Measurements from ENCODE around the gene LRBA. TPM values are rescaled to one million over a fixed set of nuclear protein-coding genes. Genes with fewer than 3 reads are reported as not detected.

LRBA gene
- total and polyA plus RNA-seq, 5 donors from 2014 or later, result 23.0 to 95.3 (median 25.4) TPM

DNA sequence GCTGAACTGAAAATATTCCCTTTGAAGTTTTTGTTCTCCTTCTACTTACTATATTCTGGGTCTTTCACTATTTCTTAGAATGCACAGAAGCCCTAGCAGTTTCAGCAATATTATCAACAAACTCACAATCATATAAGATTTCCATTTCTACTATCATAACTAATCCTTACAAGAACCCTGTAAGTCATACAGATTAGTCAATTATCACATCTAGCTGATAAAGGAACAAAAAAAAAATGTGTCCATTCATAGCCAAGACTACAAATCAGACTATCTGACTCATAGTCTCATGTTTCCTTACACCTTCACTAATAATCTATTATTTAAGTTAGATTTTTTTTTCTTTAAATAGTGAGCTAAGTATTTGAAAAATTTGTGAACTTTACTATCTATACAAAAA lies 72.5 kb downstream of the LRBA start:
- Histone ChIP-seq H3K9me3 (ENCODE audit: control insufficient read depth in 2 of 2, low read length in 2 of 2) (no peaks in the 10 kb centered on the region), H3K27me3 (ENCODE audit: control insufficient read depth, insufficient read depth, low read length) (no peaks in the 10 kb centered on the region), H3K4me1 (ENCODE audit: control insufficient read depth, insufficient read depth, low read length, poor library complexity, severe bottlenecking) (no peaks in the 10 kb centered on the region), H3K36me3 (ENCODE audit: control insufficient read depth, insufficient read depth, low read length) (no peaks in the 10 kb centered on the region), H3K4me3 (ENCODE audit: low read depth, low read length) (no peak overlapping the region), H3K27ac (ENCODE audit: insufficient read depth, low read length, poor library complexity, severe bottlenecking) (no peak overlapping the region)
- Mint-ChIP-seq H3K27ac (no peak overlapping the region), H3K9me3 (no peaks in the 10 kb centered on the region), H3K4me3 (no peak overlapping the region), H3K36me3 (peaks cover 9% of the 10 kb centered on the region), H3K27me3 (no peaks in the 10 kb centered on the region), H3K4me1 (peaks cover 47 to 65% (median 54%) of the 10 kb centered on the region in 4 donors)
- DNase-seq (no peak), ATAC-seq (ENCODE audit: low read depth in 2 of 2) (no peak)

DNA sequence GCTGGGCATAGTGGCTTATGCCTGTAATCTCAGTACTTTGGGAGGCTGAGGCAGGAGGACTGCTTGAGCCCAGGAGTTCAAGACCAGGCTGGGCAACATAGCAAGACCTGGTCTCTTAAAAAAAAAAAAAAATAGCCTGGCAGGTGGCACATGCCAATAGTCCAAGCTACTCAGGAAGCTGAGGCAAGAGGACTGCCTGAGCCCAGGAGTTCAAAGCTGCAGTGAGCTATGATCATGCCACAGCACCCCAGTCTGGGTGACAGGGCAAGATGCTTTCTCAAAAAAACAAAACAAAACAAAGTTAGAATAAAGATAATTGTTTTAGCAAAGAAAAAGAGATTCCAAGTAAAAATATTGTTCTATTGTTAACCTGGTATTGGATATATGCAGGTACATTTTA lies 75.0 kb downstream of the LRBA start:
- no peak overlapping the region for H3K27ac ChIP-seq (ENCODE audit: insufficient read depth, low read length, poor library complexity, severe bottlenecking)
- H3K4me3 ChIP-seq (ENCODE audit: low read depth, low read length), result no peak overlapping the region
- ATAC-seq (ENCODE audit: low read depth in 2 of 2) (no peak), DNase-seq (no peak)
- no peaks in the 10 kb centered on the region for H3K27me3 ChIP-seq (ENCODE audit: control insufficient read depth, insufficient read depth, low read length)
- Mint-ChIP-seq H3K27me3 (no peaks in the 10 kb centered on the region), H3K9me3 (no peaks in the 10 kb centered on the region), H3K36me3 (peaks cover 9% of the 10 kb centered on the region), H3K4me3 (no peak overlapping the region), H3K4me1 (peaks cover 49 to 67% (median 57%) of the 10 kb centered on the region in 4 donors), H3K27ac (no peak overlapping the region)
- no peaks in the 10 kb centered on the region for H3K9me3 ChIP-seq (ENCODE audit: control insufficient read depth in 2 of 2, low read length in 2 of 2)
- no peaks in the 10 kb centered on the region for H3K36me3 ChIP-seq (ENCODE audit: control insufficient read depth, insufficient read depth, low read length)
- H3K4me1 ChIP-seq (ENCODE audit: control insufficient read depth, insufficient read depth, low read length, poor library complexity, severe bottlenecking), result no peaks in the 10 kb centered on the region

DNA sequence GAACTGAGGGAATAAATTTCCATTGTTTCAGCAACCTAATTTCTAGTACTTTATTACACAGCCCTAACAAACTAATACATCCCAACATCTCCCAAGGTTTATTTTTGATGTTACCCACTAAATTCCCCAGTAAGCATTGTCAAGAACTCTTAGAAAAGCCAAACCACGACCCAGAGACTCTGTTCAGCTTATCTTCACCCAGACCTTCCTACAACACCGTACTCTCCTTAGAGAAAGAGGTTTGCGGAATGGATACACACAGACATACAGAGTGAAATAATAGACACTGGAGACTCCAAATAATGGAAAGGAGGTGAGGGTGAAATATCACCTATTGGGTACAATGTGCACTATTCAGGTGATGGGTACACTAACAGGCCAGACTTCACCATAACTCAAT lies 75.6 kb downstream of the LRBA start:
- Mint-ChIP-seq H3K4me1 (peaks cover 46 to 62% (median 53%) of the 10 kb centered on the region in 4 donors), H3K4me3 (no peak overlapping the region), H3K36me3 (peaks cover 9% of the 10 kb centered on the region), H3K9me3 (no peaks in the 10 kb centered on the region), H3K27me3 (no peaks in the 10 kb centered on the region), H3K27ac (peak overlapping the region in 2 of 3 donors; percentile 6 to 45)
- H3K27me3 ChIP-seq (ENCODE audit: control insufficient read depth, insufficient read depth, low read length), result no peaks in the 10 kb centered on the region
- H3K27ac ChIP-seq (ENCODE audit: insufficient read depth, low read length, poor library complexity, severe bottlenecking), result no peak overlapping the region
- H3K4me1 ChIP-seq (ENCODE audit: control insufficient read depth, insufficient read depth, low read length, poor library complexity, severe bottlenecking), result no peaks in the 10 kb centered on the region
- DNase-seq (no peak), ATAC-seq (ENCODE audit: low read depth in 2 of 2) (no peak)
- no peaks in the 10 kb centered on the region for H3K36me3 ChIP-seq (ENCODE audit: control insufficient read depth, insufficient read depth, low read length)
- no peak overlapping the region for H3K4me3 ChIP-seq (ENCODE audit: low read depth, low read length)
- H3K9me3 ChIP-seq (ENCODE audit: control insufficient read depth in 2 of 2, low read length in 2 of 2), result no peaks in the 10 kb centered on the region

DNA sequence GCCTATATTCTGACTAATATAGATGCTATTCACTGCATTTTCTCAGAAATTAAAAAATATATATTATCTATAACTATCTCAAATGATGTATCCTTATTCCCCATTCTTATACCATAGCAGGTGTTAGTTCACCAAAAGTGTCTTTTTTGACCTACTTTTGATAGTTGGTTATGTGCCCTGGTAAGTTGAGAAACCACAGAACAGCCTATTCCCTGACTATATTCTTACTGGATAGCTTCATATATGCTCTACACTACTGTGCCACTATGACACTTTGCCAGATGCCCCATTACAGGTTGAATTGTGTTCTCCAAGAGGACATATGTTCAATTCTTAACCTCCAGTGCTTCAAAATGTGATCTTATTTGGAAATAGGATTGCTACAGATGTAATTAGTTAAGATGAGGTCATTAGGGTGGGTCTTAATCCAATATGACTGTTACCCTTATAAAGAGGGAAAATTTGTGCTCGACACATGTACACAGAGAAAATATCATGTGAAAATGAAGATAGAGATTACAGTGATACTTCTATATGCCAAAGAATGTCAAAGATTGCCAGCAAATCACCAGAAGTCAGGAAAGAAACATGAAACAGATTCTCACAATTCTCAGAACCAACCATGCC lies 76.1 kb downstream of the LRBA start:
- peaks cover 10% of the 10 kb centered on the region for H3K36me3 Mint-ChIP-seq
- no peaks in the 10 kb centered on the region for H3K9me3 Mint-ChIP-seq
- H3K27me3 Mint-ChIP-seq, result no peaks in the 10 kb centered on the region
- Histone ChIP-seq H3K9me3 (ENCODE audit: control insufficient read depth in 2 of 2, low read length in 2 of 2) (no peaks in the 10 kb centered on the region), H3K36me3 (ENCODE audit: control insufficient read depth, insufficient read depth, low read length) (no peaks in the 10 kb centered on the region), H3K27me3 (ENCODE audit: control insufficient read depth, insufficient read depth, low read length) (no peaks in the 10 kb centered on the region), H3K4me3 (ENCODE audit: low read depth, low read length) (no peak overlapping the region), H3K27ac (ENCODE audit: insufficient read depth, low read length, poor library complexity, severe bottlenecking) (no peak overlapping the region), H3K4me1 (ENCODE audit: control insufficient read depth, insufficient read depth, low read length, poor library complexity, severe bottlenecking) (no peaks in the 10 kb centered on the region)
- ATAC-seq (ENCODE audit: low read depth in 2 of 2) (no peak), DNase-seq (no peak)
- peaks cover 43 to 61% (median 50%) of the 10 kb centered on the region in 4 donors for H3K4me1 Mint-ChIP-seq
- H3K4me3 Mint-ChIP-seq, result no peak overlapping the region
- peak overlapping the region in 2 of 3 donors; percentile 2 to 45 for H3K27ac Mint-ChIP-seq

DNA sequence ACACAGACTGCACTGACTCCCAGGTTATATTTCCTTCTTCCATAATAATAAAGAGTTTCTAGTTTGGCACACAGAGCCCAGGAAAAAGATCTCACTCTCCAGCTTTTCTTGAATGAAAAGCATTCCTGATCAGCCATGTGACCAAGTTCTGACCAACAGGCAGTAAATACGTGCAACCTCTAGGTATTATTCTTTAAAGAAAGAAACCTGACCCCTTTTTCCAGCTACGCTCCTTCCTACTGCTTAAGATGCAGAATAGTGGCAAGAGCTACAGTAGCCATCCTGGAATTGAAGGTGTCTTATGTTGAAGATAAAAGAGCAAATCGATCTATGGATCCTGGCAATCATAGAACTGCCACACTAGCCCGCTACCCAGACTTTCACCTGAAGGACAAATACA lies 76.7 kb downstream of the LRBA start:
- no peak overlapping the region for H3K4me3 ChIP-seq (ENCODE audit: low read depth, low read length)
- Mint-ChIP-seq H3K4me1 (peaks cover 39 to 57% (median 45%) of the 10 kb centered on the region in 4 donors), H3K4me3 (no peak overlapping the region), H3K27me3 (no peaks in the 10 kb centered on the region), H3K36me3 (peaks cover 8% of the 10 kb centered on the region), H3K9me3 (no peaks in the 10 kb centered on the region), H3K27ac (peak overlapping the region in 2 of 3 donors; percentile 20 to 38)
- H3K9me3 ChIP-seq (ENCODE audit: control insufficient read depth in 2 of 2, low read length in 2 of 2), result no peaks in the 10 kb centered on the region
- H3K27me3 ChIP-seq (ENCODE audit: control insufficient read depth, insufficient read depth, low read length), result no peaks in the 10 kb centered on the region
- H3K36me3 ChIP-seq (ENCODE audit: control insufficient read depth, insufficient read depth, low read length), result no peaks in the 10 kb centered on the region
- ATAC-seq (ENCODE audit: low read depth in 2 of 2) (no peak), DNase-seq (no peak)
- H3K4me1 ChIP-seq (ENCODE audit: control insufficient read depth, insufficient read depth, low read length, poor library complexity, severe bottlenecking), result no peaks in the 10 kb centered on the region
- no peak overlapping the region for H3K27ac ChIP-seq (ENCODE audit: insufficient read depth, low read length, poor library complexity, severe bottlenecking)

GRCh38 chr4:150934022-150934421 lies 81.1 kb downstream of the LRBA start:
- H3K4me1 Mint-ChIP-seq, result peaks cover 24 to 30% (median 26%) of the 10 kb centered on the region in 4 donors
- Histone ChIP-seq H3K9me3 (ENCODE audit: control insufficient read depth in 2 of 2, low read length in 2 of 2) (no peaks in the 10 kb centered on the region), H3K27me3 (ENCODE audit: control insufficient read depth, insufficient read depth, low read length) (no peaks in the 10 kb centered on the region), H3K27ac (ENCODE audit: insufficient read depth, low read length, poor library complexity, severe bottlenecking) (no peak overlapping the region), H3K4me3 (ENCODE audit: low read depth, low read length) (no peak overlapping the region), H3K36me3 (ENCODE audit: control insufficient read depth, insufficient read depth, low read length) (no peaks in the 10 kb centered on the region), H3K4me1 (ENCODE audit: control insufficient read depth, insufficient read depth, low read length, poor library complexity, severe bottlenecking) (no peaks in the 10 kb centered on the region)
- no peaks in the 10 kb centered on the region for H3K9me3 Mint-ChIP-seq
- H3K36me3 Mint-ChIP-seq, result peaks cover 3% of the 10 kb centered on the region
- no peak overlapping the region for H3K4me3 Mint-ChIP-seq
- no peak overlapping the region for H3K27ac Mint-ChIP-seq
- no peak for ATAC-seq (ENCODE audit: low read depth in 2 of 2)
- no peak for DNase-seq
- no peaks in the 10 kb centered on the region for H3K27me3 Mint-ChIP-seq

DNA sequence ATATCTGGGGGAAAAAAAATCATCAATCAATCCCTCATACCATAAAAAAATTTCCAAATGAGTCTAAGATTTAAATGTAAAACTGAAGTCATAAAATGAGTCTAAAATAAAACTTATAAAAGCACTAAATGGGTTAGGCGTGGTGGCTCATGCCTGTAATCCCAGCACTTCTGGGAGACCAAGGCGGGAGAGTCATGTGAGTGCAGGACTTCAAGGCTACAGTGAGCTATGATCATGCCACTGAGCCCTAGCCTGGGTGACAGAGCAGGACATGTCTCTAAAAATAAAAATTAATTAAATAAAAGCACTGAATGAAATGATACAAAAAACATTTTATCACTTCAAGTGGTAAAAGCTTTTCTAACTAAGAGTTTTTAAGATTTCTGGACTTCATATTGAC lies 83.3 kb downstream of the LRBA start:
- peaks cover 13% of the 10 kb centered on the region for H3K36me3 ChIP-seq (ENCODE audit: control insufficient read depth, insufficient read depth, low read length)
- no peak overlapping the region for H3K27ac Mint-ChIP-seq
- peaks cover 8 to 16% (median 12%) of the 10 kb centered on the region in 4 donors for H3K4me1 Mint-ChIP-seq
- DNase-seq (no peak), ATAC-seq (ENCODE audit: low read depth in 2 of 2) (no peak)
- H3K4me1 ChIP-seq (ENCODE audit: control insufficient read depth, insufficient read depth, low read length, poor library complexity, severe bottlenecking), result no peaks in the 10 kb centered on the region
- no peak overlapping the region for H3K4me3 ChIP-seq (ENCODE audit: low read depth, low read length)
- H3K27ac ChIP-seq (ENCODE audit: insufficient read depth, low read length, poor library complexity, severe bottlenecking), result no peak overlapping the region
- H3K9me3 ChIP-seq (ENCODE audit: control insufficient read depth in 2 of 2, low read length in 2 of 2), result no peaks in the 10 kb centered on the region
- peaks cover 14% of the 10 kb centered on the region for H3K36me3 Mint-ChIP-seq
- H3K27me3 Mint-ChIP-seq, result no peaks in the 10 kb centered on the region
- no peaks in the 10 kb centered on the region for H3K9me3 Mint-ChIP-seq
- H3K4me3 Mint-ChIP-seq, result no peak overlapping the region
- H3K27me3 ChIP-seq (ENCODE audit: control insufficient read depth, insufficient read depth, low read length), result no peaks in the 10 kb centered on the region

DNA sequence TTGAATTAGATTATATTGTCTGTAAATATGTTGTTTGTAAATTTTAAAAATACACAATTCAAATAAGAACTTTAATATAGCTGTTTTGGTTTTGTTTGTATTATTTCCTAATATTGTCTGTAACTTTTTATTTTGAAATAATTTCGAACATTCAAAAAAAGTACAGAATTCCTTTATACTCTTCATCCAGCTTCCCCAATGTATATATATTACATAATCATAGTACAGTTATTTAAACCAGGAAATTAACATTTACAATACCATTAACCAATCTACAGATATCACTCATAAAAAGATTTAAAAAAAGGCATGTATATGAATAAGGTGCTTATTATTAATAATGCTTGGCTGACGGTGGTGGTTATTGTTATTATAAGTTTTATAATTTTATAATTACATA lies 84.1 kb downstream of the LRBA start:
- Histone ChIP-seq H3K36me3 (ENCODE audit: control insufficient read depth, insufficient read depth, low read length) (peaks cover 13% of the 10 kb centered on the region), H3K9me3 (ENCODE audit: control insufficient read depth in 2 of 2, low read length in 2 of 2) (no peaks in the 10 kb centered on the region), H3K27me3 (ENCODE audit: control insufficient read depth, insufficient read depth, low read length) (no peaks in the 10 kb centered on the region), H3K4me1 (ENCODE audit: control insufficient read depth, insufficient read depth, low read length, poor library complexity, severe bottlenecking) (no peaks in the 10 kb centered on the region), H3K4me3 (ENCODE audit: low read depth, low read length) (no peak overlapping the region), H3K27ac (ENCODE audit: insufficient read depth, low read length, poor library complexity, severe bottlenecking) (no peak overlapping the region)
- ATAC-seq (ENCODE audit: low read depth in 2 of 2), result no peak
- H3K36me3 Mint-ChIP-seq, result peaks cover 21% of the 10 kb centered on the region
- H3K27me3 Mint-ChIP-seq, result no peaks in the 10 kb centered on the region
- H3K4me3 Mint-ChIP-seq, result no peak overlapping the region
- H3K27ac Mint-ChIP-seq, result no peak overlapping the region
- H3K4me1 Mint-ChIP-seq, result peaks cover 4 to 14% (median 6%) of the 10 kb centered on the region in 4 donors
- DNase-seq, result no peak
- H3K9me3 Mint-ChIP-seq, result no peaks in the 10 kb centered on the region

Data from CD4-positive, CD25-positive, alpha-beta regulatory T cell (primary cell).